HG02973 (cell line): Measurements from ENCODE around the gene TLCD1.

Experiments used
- ATAC-seq: cut with Tn5 transposase; IDR thresholded peaks from one replicate; pipeline ENCODE4 v1.9.1; 2021; ENCODE audit warnings: moderate library complexity; ENCODE audit not compliant: unreplicated experiment

The TLCD1 gene

GRCh38 chr17:28689011-28689410, 37.0 kb downstream of the TLCD1 start:
- no peak for ATAC-seq

GRCh38 chr17:28688481-28688880, 37.6 kb downstream of the TLCD1 start:
- no peak for ATAC-seq

- ATAC-seq: no peak
These were observed 39.7 kb downstream of the TLCD1 start for GRCh38 chr17:28686296-28686695.

GRCh38 chr17:28685366-28685765, 40.7 kb downstream of the TLCD1 start:
- no peak for ATAC-seq

GRCh38 chr17:28684963-28685362, 41.1 kb downstream of the TLCD1 start:
- no peak for ATAC-seq

- ATAC-seq: no peak
These were observed 43.4 kb downstream of the TLCD1 start for GRCh38 chr17:28682655-28683054.

- ATAC-seq: no peak
These were observed 50.1 kb downstream of the TLCD1 start for GRCh38 chr17:28675980-28676379.

GRCh38 chr17:28675490-28675889, 50.5 kb downstream of the TLCD1 start:
- ATAC-seq: no peak
